Measurements from ENCODE around the gene WASF2. TPM values are rescaled to one million over a fixed set of nuclear protein-coding genes. Genes with fewer than 3 reads are reported as not detected.

WASF2 gene
- total RNA-seq, 4 donors from 2014 or later, result 74.7 to 107 (median 79.8) TPM

- peak overlapping the region; percentile 94 to 99 (median 98) for H3K27ac ChIP-seq
- peaks cover 0 to 26% of the 10 kb centered on the region in 2 donors for H3K36me3 ChIP-seq
- 20% methylated on average over 1 of the region's 8 CpGs; no CpG with 5 or more reads in 1 of the 2 donors for WGBS, 2 donors (ENCODE audit: low coverage in 1 of 2)
- peaks cover 9 to 57% (median 19%) of the 10 kb centered on the region in 3 donors for H3K4me1 ChIP-seq
- H3K9me3 ChIP-seq, result no peaks in the 10 kb centered on the region
- ATAC-seq, result no peak
- no peak for TF ChIP-seq POLR2A (IDR thresholded peaks at IDR 0.05)
- no peak for TF ChIP-seq POLR2AphosphoS5 (IDR thresholded peaks at IDR 0.05)
- no peak for TF ChIP-seq CTCF (IDR thresholded peaks at IDR 0.05)
- TF ChIP-seq EP300 (IDR thresholded peaks at IDR 0.05), result no peak
- H3K4me3 ChIP-seq, result peak overlapping the region; percentile 69 to 91
- no peaks in the 10 kb centered on the region for H3K27me3 ChIP-seq
Measured at GRCh38 chr1:27367160-27367650, 122.8 kb downstream of the WASF2 start.

DNA sequence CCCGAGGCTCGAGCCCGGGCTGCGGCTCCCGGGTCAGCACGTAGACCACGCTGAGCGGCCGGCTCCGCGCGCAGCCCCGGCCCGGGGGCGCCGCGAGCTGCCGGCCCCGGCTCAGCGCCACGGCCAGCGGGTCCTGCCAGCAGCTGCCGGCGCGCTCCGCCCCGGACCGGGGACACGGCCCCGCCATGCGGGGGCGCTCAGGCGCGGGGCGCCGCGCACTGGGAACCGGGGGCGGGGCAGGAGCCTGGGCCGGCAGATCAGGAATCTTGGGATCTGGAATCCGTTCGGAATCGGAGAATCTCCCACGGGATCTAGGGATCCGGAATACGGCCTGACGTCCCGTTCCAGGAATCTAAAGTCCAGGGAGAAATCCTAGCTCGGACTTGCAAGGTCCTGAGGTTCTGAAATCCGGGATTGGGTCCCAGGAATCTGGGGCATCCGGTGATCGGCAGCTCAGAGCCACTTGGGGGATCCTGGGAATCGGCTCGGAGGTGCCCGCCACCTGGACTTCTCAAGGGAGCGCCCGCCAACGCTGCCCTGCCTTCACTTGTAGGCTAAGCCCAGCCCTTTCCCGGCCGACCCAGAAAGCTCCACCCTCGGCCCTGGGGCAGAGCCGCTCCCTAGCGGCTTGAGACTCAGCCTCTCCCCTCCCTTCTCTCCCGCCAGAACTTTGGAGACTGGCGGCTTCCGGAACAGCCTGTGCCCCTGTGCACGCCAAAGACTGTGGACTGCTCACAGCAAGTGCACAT is 123.4 kb downstream of the WASF2 start, which contains the start of gene MAP3K6:
Gene MAP3K6, minus strand, starts transcription at position 551 of the 749 bp plus-strand sequence. Its CDS starts 364 bp downstream, at position 187.
- Histone ChIP-seq H3K36me3 (peaks cover 0 to 33% of the 10 kb centered on the region in 2 donors), H3K4me3 (peak within 1 kb of the TSS; percentile 69 to 91), H3K9me3 (no peaks in the 10 kb centered on the region), H3K27me3 (no peaks in the 10 kb centered on the region), H3K27ac (peak within 1 kb of the TSS; percentile 94 to 99 (median 98)), H3K4me1 (peaks cover 9 to 57% (median 19%) of the 10 kb centered on the region in 3 donors)
- peak; percentile 84 for ATAC-seq
- TF ChIP-seq EP300 (IDR thresholded peaks at IDR 0.05) (no peak), POLR2AphosphoS5 (IDR thresholded peaks at IDR 0.05) (peak; percentile 85), CTCF (IDR thresholded peaks at IDR 0.05) (peak in 3 of 4 experiments; percentile 45 to 51 (median 47)), POLR2A (IDR thresholded peaks at IDR 0.05) (peak; percentile 82 to 87)
- WGBS, 2 donors (ENCODE audit: low coverage in 1 of 2), result 0% methylated on average over 4 of the region's 67 CpGs; no CpG with 5 or more reads in 1 of the 2 donors

- Histone ChIP-seq H3K9me3 (no peaks in the 10 kb centered on the region), H3K36me3 (peaks cover 0 to 38% of the 10 kb centered on the region in 2 donors), H3K4me1 (peaks cover 9 to 60% (median 19%) of the 10 kb centered on the region in 3 donors), H3K27ac (peak overlapping the region; percentile 94 to 99 (median 98)), H3K4me3 (peak overlapping the region; percentile 69 to 91), H3K27me3 (no peaks in the 10 kb centered on the region)
- ATAC-seq, result peak; percentile 69
- TF ChIP-seq CTCF (IDR thresholded peaks at IDR 0.05) (no peak), POLR2A (IDR thresholded peaks at IDR 0.05) (peak; percentile 40 to 51), POLR2AphosphoS5 (IDR thresholded peaks at IDR 0.05) (no peak)
- 0% methylated on average over 1 of the region's 30 CpGs; no CpG with 5 or more reads in 1 of the 2 donors for WGBS, 2 donors (ENCODE audit: low coverage in 1 of 2)
Measured at GRCh38 chr1:27366113-27366410, 123.9 kb downstream of the WASF2 start.

DNA sequence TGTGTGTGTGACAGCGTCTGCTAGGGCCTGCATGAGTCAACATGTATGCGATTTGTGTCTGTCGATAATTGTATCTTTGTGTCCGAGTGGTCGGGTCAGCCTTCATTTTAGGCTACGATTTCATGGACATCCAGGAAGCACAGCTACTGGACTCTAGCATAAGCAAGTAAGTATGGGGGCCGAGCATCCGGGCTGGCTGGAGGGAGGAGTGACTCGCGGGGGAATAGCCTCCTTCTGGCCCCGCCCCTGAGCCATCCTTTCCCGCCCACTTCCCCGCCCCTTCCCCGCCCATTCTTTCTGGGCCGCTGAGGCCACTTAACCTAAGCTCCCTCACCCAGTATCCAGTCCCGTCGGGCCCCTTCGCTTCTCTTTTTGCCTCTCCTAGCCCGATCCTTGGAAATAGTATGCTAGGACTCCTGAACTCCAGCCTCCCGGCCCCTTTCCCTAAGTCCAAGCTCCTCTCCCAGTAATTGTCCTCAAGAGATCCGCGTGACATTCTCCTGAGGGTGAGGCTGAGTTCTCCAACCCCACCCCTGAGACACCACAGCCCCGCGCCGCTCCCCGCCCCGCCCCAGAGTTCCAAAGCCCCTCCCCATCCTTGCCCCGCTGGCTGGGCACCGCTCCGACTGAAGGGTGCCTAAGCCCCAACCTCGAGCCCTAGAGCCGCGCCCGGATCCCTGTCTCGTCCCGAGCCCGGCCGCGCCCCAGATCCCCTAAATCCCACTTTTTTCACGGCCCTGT is 124.4 kb downstream of the WASF2 start:
- no peak for TF ChIP-seq EP300 (IDR thresholded peaks at IDR 0.05)
- peak; percentile 38 to 51 for TF ChIP-seq POLR2A (IDR thresholded peaks at IDR 0.05)
- peak; percentile 57 for TF ChIP-seq POLR2AphosphoS5 (IDR thresholded peaks at IDR 0.05)
- TF ChIP-seq CTCF (IDR thresholded peaks at IDR 0.05), result peak in 1 of 4 experiments; percentile 3
- 0 to 4% methylated on average over 9 to 16 of the region's 40 CpGs for WGBS, 2 donors (ENCODE audit: low coverage in 1 of 2)
- Histone ChIP-seq H3K36me3 (peaks cover 0 to 43% of the 10 kb centered on the region in 2 donors), H3K4me1 (peaks cover 9 to 65% (median 19%) of the 10 kb centered on the region in 3 donors), H3K9me3 (no peaks in the 10 kb centered on the region), H3K4me3 (peak overlapping the region; percentile 69 to 91), H3K27ac (peak overlapping the region; percentile 94 to 99 (median 98)), H3K27me3 (no peaks in the 10 kb centered on the region)
- ATAC-seq, result peak; percentile 81
